Loucy (cell line): ENCODE data around the gene GALNT1.

ENCODE experiments used
- CTCF ChIP-seq: fragments of 200-600 bp; sonication (generic); conservative IDR thresholded peaks from 2 replicates; pipeline ENCODE4 v1.5.1; 2014; ENCODE audit warnings: mild to moderate bottlenecking, antibody characterized with exemption, low read length
- EZH2phosphoT487 ChIP-seq: fragments of 200-600 bp; IDR thresholded peaks from 2 replicates; pipeline ENCODE4 v1.6.1; 2018; ENCODE audit warnings: antibody characterized with exemption, mild to moderate bottlenecking, moderate library complexity, borderline replicate concordance

DNA sequence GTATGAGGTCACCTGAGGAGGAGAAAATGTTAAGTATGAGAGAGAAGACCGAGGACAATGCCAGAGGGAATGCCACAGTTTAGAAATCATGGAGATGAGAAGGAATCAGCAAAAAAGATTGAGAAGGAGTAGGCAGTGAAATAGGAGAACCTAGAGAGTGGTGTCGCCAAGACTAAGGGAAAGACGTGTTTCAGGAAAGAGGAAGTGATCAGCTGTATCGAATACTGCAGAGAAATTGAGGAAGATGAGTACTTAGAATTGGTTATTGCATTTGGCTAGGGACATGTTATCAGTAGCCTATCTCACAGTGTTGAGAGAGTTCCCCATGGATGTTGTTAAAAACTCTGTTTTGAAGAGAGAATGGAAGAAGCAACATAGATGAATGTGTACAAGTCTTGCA, 112.3 kb downstream of the GALNT1 start:
- TF ChIP-seq CTCF (no peak), EZH2phosphoT487 (no peak)
